Fibroblast of lung (primary cell): Measurements from ENCODE around the gene CIDEC.

Experiments
- CTCF ChIP-seq, 2 donors: IDR thresholded peaks in 1 of 2; conservative IDR thresholded peaks in 1 of 2; 1 replicate in 1 of 2; 2 replicates in 1 of 2; pipeline ENCODE4 v1.5.1; 2011 to 2012; ENCODE audit warnings: low read length in 2 of 2, control low read depth in 1 of 2, inconsistent platforms in 1 of 2, low read depth in 1 of 2, mild to moderate bottlenecking in 1 of 2
- EZH2 ChIP-seq: IDR thresholded peaks from 2 replicates; pipeline ENCODE4 v1.5.1; 2012; ENCODE audit warnings: low read length, control low read depth, mild to moderate bottlenecking; ENCODE audit errors: missing control alignments

- no peak for TF ChIP-seq CTCF (conservative IDR thresholded peaks at IDR 0.05 in 1 of 2, IDR thresholded peaks at IDR 0.05 in 1 of 2; ENCODE audit: low read depth in 1 of 2, low read length in 2 of 2)
- no peak for TF ChIP-seq EZH2
Measured at GRCh38 chr3:9863058-9863772, 16.8 kb downstream of the CIDEC start.
